H9 (cell line): ENCODE results near the gene LDB1. TPM values are rescaled to one million over a fixed set of nuclear protein-coding genes. Genes with fewer than 3 reads are reported as not detected.

ENCODE experiments used
- DNase-seq: peaks from one replicate; pipeline ENCODE4 v3.0.0-alpha.2; 2017
- H2AFZ ChIP-seq: one replicate; pipeline ENCODE4 v1.6.1; 2013; ENCODE audit warnings: mild to moderate bottlenecking, low read length, control low read depth, moderate library complexity
- H2AK5ac ChIP-seq: 2 replicates; pipeline ENCODE4 v1.6.1; 2013; ENCODE audit warnings: low read length, control low read depth, mixed read lengths; ENCODE audit not compliant: insufficient read length
- H2BK120ac ChIP-seq: one replicate; pipeline ENCODE4 v1.6.1; 2013; ENCODE audit warnings: low read depth, mild to moderate bottlenecking, low read length, control low read depth, inconsistent platforms; ENCODE audit not compliant: poor library complexity, severe bottlenecking
- H2BK12ac ChIP-seq: 2 replicates; pipeline ENCODE4 v1.6.1; 2013; ENCODE audit warnings: low read length, control low read depth, mixed read lengths, low read depth; ENCODE audit not compliant: insufficient read length
- H2BK15ac ChIP-seq: 2 replicates; pipeline ENCODE4 v1.6.1; 2013; ENCODE audit warnings: low read depth, low read length, control low read depth
- H2BK20ac ChIP-seq: one replicate; pipeline ENCODE4 v1.6.1; 2013; ENCODE audit warnings: low read depth, mild to moderate bottlenecking, low read length, control low read depth, inconsistent platforms; ENCODE audit not compliant: poor library complexity, severe bottlenecking
- H2BK5ac ChIP-seq: 2 replicates; pipeline ENCODE4 v1.6.1; 2013; ENCODE audit warnings: low read length, control low read depth, mixed read lengths; ENCODE audit not compliant: insufficient read length
- H3K14ac ChIP-seq: 2 replicates; pipeline ENCODE4 v1.6.1; 2013; ENCODE audit warnings: low read length, control low read depth; ENCODE audit not compliant: insufficient read depth
- H3K18ac ChIP-seq: 2 replicates; pipeline ENCODE4 v1.6.1; 2013; ENCODE audit warnings: low read depth, mild to moderate bottlenecking, mixed read lengths, low read length, control low read depth; ENCODE audit not compliant: insufficient read length
- H3K23ac ChIP-seq: 2 replicates; pipeline ENCODE4 v1.6.1; 2013; ENCODE audit warnings: low read length, control low read depth, mixed read lengths, low read depth; ENCODE audit not compliant: insufficient read length
- H3K23me2 ChIP-seq: 2 replicates; pipeline ENCODE4 v1.6.1; 2013; ENCODE audit warnings: low read depth, mild to moderate bottlenecking, mixed read lengths, low read length, control low read depth; ENCODE audit not compliant: insufficient read length, poor library complexity, severe bottlenecking
- H3K27ac ChIP-seq: 2 replicates; pipeline ENCODE4 v1.5.1; 2013; ENCODE audit warnings: low read length, control low read depth, mixed read lengths, low read depth; ENCODE audit not compliant: insufficient read length
- H3K27me3 ChIP-seq: 2 replicates; pipeline ENCODE4 v1.6.1; 2013; ENCODE audit warnings: low read length, control low read depth, inconsistent platforms; ENCODE audit not compliant: insufficient read depth
- H3K4ac ChIP-seq: 2 replicates; pipeline ENCODE4 v1.6.1; 2013; ENCODE audit warnings: low read depth, mild to moderate bottlenecking, control low read depth, inconsistent platforms, low read length, moderate library complexity
- H3K4me1 ChIP-seq: 2 replicates; pipeline ENCODE4 v1.6.1; 2013; ENCODE audit warnings: low read length, control low read depth, inconsistent platforms; ENCODE audit not compliant: insufficient read depth
- H3K4me2 ChIP-seq: 2 replicates; pipeline ENCODE4 v1.6.1; 2013; ENCODE audit warnings: low read length, control low read depth, mixed read lengths; ENCODE audit not compliant: insufficient read length, insufficient read depth
- H3K56ac ChIP-seq: 2 replicates; pipeline ENCODE4 v1.6.1; 2013; ENCODE audit warnings: low read depth, mild to moderate bottlenecking, mixed read lengths, low read length, control low read depth; ENCODE audit not compliant: insufficient read length
- H3K79me1 ChIP-seq: 2 replicates; pipeline ENCODE4 v1.6.1; 2013; ENCODE audit warnings: low read depth, mild to moderate bottlenecking, moderate library complexity, low read length, control low read depth, inconsistent platforms; ENCODE audit not compliant: insufficient read depth, poor library complexity, severe bottlenecking
- H3K79me2 ChIP-seq: 2 replicates; pipeline ENCODE4 v1.6.1; 2013; ENCODE audit warnings: low read length, control low read depth, inconsistent platforms; ENCODE audit not compliant: insufficient read depth
- H3K9ac ChIP-seq: 2 replicates; pipeline ENCODE4 v1.6.1; 2013; ENCODE audit warnings: low read length, control low read depth, mixed read lengths; ENCODE audit not compliant: insufficient read length; ENCODE audit errors: extremely low read depth
- H3K9me3 ChIP-seq: one replicate; pipeline ENCODE4 v1.6.1; 2013; ENCODE audit warnings: low read depth, low read length, inconsistent platforms; ENCODE audit not compliant: control insufficient read depth
- H3T11ph ChIP-seq: one replicate; pipeline ENCODE4 v1.6.1; 2013; ENCODE audit warnings: mild to moderate bottlenecking, low read length, control low read depth, inconsistent platforms
- H4K20me1 ChIP-seq: one replicate; pipeline ENCODE4 v1.6.1; 2013; ENCODE audit not compliant: control insufficient read depth, insufficient read length, insufficient read depth
- H4K5ac ChIP-seq: 2 replicates; pipeline ENCODE4 v1.6.1; 2013; ENCODE audit warnings: low read depth, mild to moderate bottlenecking, mixed read lengths, low read length, control low read depth; ENCODE audit not compliant: insufficient read length
- H4K8ac ChIP-seq: replicated peaks from 2 replicates; pipeline ENCODE4 v1.6.1; 2013; ENCODE audit warnings: low read length, control low read depth, mixed read lengths, low read depth; ENCODE audit not compliant: insufficient read length
- H4K91ac ChIP-seq: 2 replicates; pipeline ENCODE4 v1.6.1; 2013; ENCODE audit warnings: low read depth, mild to moderate bottlenecking, moderate library complexity, mixed read lengths, low read length, control low read depth; ENCODE audit not compliant: insufficient read length
- H3K27ac Mint-ChIP-seq, 3 experiments: 2 replicates in 2 of 3; 3 replicates in 1 of 3; pipeline ENCODE4 v1.8.0; 2020 to 2021; ENCODE audit warnings: mixed read lengths in 3 of 3, mild to moderate bottlenecking in 1 of 3, moderate library complexity in 1 of 3
- H3K27me3 Mint-ChIP-seq: 2 replicates; pipeline ENCODE4 v1.8.0; 2021; ENCODE audit warnings: low read depth, mild to moderate bottlenecking, moderate library complexity, mixed read lengths
- H3K36me3 Mint-ChIP-seq, 3 experiments: 2 replicates in 2 of 3; 3 replicates in 1 of 3; pipeline ENCODE4 v1.8.0; 2020 to 2021; ENCODE audit warnings: low read depth in 3 of 3, mixed read lengths in 3 of 3; ENCODE audit not compliant: insufficient read depth in 1 of 3
- H3K4me1 Mint-ChIP-seq, 2 experiments: 2 replicates each; pipeline ENCODE4 v1.8.0; 2020; ENCODE audit warnings: mixed read lengths in 2 of 2
- H3K4me3 Mint-ChIP-seq, 2 experiments: 2 replicates in 1 of 2; 3 replicates in 1 of 2; pipeline ENCODE4 v1.8.0; 2020 to 2021; ENCODE audit warnings: mild to moderate bottlenecking in 2 of 2, mixed read lengths in 2 of 2, moderate library complexity in 1 of 2
- H3K9me3 Mint-ChIP-seq, 2 experiments: 2 replicates in 1 of 2; 3 replicates in 1 of 2; pipeline ENCODE4 v1.8.0; 2020; ENCODE audit warnings: mild to moderate bottlenecking in 2 of 2, mixed read lengths in 2 of 2, moderate library complexity in 1 of 2
- CTCF ChIP-seq: fragments of 200-600 bp; sonication (generic); conservative IDR thresholded peaks from 3 replicates; pipeline ENCODE4 v1.8.0; 2021; ENCODE audit warnings: antibody characterized with exemption, mild to moderate bottlenecking
- WGBS: extraction: QIAGEN DNeasy Blood & Tissue Kit; methylation state at CpG from one replicate; pipeline ENCODE4 v1.1.7; 2013; ENCODE audit warnings: missing lambda C conversion rate, low lambda C conversion rate, mixed read lengths; ENCODE audit not compliant: insufficient read length; ENCODE audit errors: extremely low coverage; 5-methylcytosine and 5-hydroxymethylcytosine counted together
- total RNA-seq: library from RNA; stranded (reverse); gene quantifications from 2 replicates; pipeline ENCODE4 v1.2.1, GENCODE V29; 2021

Gene LDB1
- total RNA-seq, 1 experiment from 2014 or later, result 80.5 TPM

- Mint-ChIP-seq H3K4me3 (peak overlapping the region; percentile 19 to 91; a peak in 3 of 5 replicates), H3K4me1 (peaks cover 41 to 48% of the 10 kb centered on the region in 2 experiments), H3K9me3 (no peaks in the 10 kb centered on the region), H3K27ac (peak overlapping the region in 1 of 3 experiments; percentile 70; a peak in 1 of 7 replicates), H3K27me3 (no peaks in the 10 kb centered on the region), H3K36me3 (peaks cover 35 to 44% (median 43%) of the 10 kb centered on the region in 3 experiments)
- Histone ChIP-seq H3K23ac (no peak overlapping the region), H2BK120ac (no peak overlapping the region), H3K9ac (no peak overlapping the region), H3T11ph (no peak overlapping the region), H3K79me1 (peaks cover 8% of the 10 kb centered on the region), H3K4ac (no peak overlapping the region), H3K4me1 (peaks cover 16% of the 10 kb centered on the region), H2BK20ac (no peak overlapping the region), H3K4me2 (peak overlapping the region; percentile 82), H2BK5ac (no peak overlapping the region), H2AFZ (no peak overlapping the region), H3K79me2 (peaks cover 32% of the 10 kb centered on the region; the same call in 1 of the 2 replicates), H4K5ac (no peak overlapping the region), H3K9me3 (no peaks in the 10 kb centered on the region), H3K27me3 (no peaks in the 10 kb centered on the region), H2BK12ac (no peak overlapping the region), H2AK5ac (no peak overlapping the region), H3K18ac (no peak overlapping the region), H3K14ac (no peak overlapping the region), H4K20me1 (peaks cover 3% of the 10 kb centered on the region), H2BK15ac (no peak overlapping the region), H4K91ac (no peak overlapping the region), H3K56ac (no peak overlapping the region), H3K27ac (no peak overlapping the region), H4K8ac (no peak overlapping the region), H3K23me2 (peaks cover 11% of the 10 kb centered on the region)
- no peak for DNase-seq
- WGBS, result no CpG with 5 or more reads among the region's 3 CpGs
- peak; percentile 65 for TF ChIP-seq CTCF
Measured at GRCh38 chr10:102112210-102112817, 7.9 kb downstream of the LDB1 start.
